Testis (tissue), 3 donors: ENCODE measurements around the gene BTD. TPM values are rescaled to one million over a fixed set of nuclear protein-coding genes. Genes with fewer than 3 reads are reported as not detected.

ENCODE experiments used
- DNase-seq: peaks from one replicate; pipeline ENCODE4 v3.0.0-alpha.2; 2019
- H3K27ac ChIP-seq, 2 donors: fragments of 200-600 bp; sonication (generic); one replicate each; pipeline ENCODE4 v1.5.1; 2019
- H3K27me3 ChIP-seq: fragments of 200-600 bp; sonication (generic); one replicate; pipeline ENCODE4 v1.5.1; 2019
- H3K36me3 ChIP-seq: fragments of 200-600 bp; sonication (generic); one replicate; pipeline ENCODE4 v1.5.1; 2017; ENCODE audit warnings: low read depth; ENCODE audit errors: missing control alignments
- H3K4me1 ChIP-seq: fragments of 200-600 bp; sonication (generic); one replicate; pipeline ENCODE4 v1.5.1; 2019
- H3K4me3 ChIP-seq, 2 donors: fragments of 200-600 bp; sonication (generic); one replicate each; pipeline ENCODE4 v1.5.1; 2017 to 2019
- H3K9me3 ChIP-seq: fragments of 200-600 bp; sonication (generic); one replicate; pipeline ENCODE4 v1.5.1; 2017
- POLR2A ChIP-seq: fragments of 450-650 bp; IDR thresholded peaks from one replicate; pipeline ENCODE4 v1.6.1; 2017; ENCODE audit warnings: antibody characterized with exemption, mild to moderate bottlenecking, moderate library complexity
- WGBS, 2 donors: methylation state at CpG; one replicate each; pipeline ENCODE4 v1.1.5; 2018; 5-methylcytosine and 5-hydroxymethylcytosine counted together
- intact Hi-C: fragments of 100-400 bp; cut with DNase I; formaldehyde crosslinking; loops from one replicate; pipeline ENCODE4 v1.15.1; 2023; ENCODE audit warnings: low total_unique reads
- polyA plus RNA-seq: library from polyadenylated mRNA; stranded (reverse); fragments of 350-450 nt; fragmentation: Illumina TruSeq; extraction: RNeasy Lipid Tissue Mini Kit (QIAGEN cat#74804); gene quantifications from one replicate; pipeline ENCODE4 v1.2.3, GENCODE V29; 2014; ENCODE audit warnings: low read depth, low replicate concordance; ENCODE audit not compliant: insufficient read depth
- total RNA-seq, 2 donors: library from RNA; depleted of rRNA; stranded (reverse); fragments of >200 nt; gene quantifications; one replicate each; pipeline ENCODE4 v1.2.3, GENCODE V29; 2016
- TF ChIP-seq, protein P1 (sequence below), 3 experiments: fragments of 450-650 bp in 2 of 3; fragments of 200-600 bp in 1 of 3; sonication (generic) in 1 of 3; IDR thresholded peaks; one replicate each; pipeline ENCODE4 v1.5.1; 2016 to 2019; ENCODE audit warnings: antibody characterized with exemption in 3 of 3, mild to moderate bottlenecking in 2 of 3, moderate library complexity in 1 of 3

BTD gene
- total and polyA plus RNA-seq, 3 donors from 2014 or later: 31.3 to 54.7 (median 44.7) TPM

DNA sequence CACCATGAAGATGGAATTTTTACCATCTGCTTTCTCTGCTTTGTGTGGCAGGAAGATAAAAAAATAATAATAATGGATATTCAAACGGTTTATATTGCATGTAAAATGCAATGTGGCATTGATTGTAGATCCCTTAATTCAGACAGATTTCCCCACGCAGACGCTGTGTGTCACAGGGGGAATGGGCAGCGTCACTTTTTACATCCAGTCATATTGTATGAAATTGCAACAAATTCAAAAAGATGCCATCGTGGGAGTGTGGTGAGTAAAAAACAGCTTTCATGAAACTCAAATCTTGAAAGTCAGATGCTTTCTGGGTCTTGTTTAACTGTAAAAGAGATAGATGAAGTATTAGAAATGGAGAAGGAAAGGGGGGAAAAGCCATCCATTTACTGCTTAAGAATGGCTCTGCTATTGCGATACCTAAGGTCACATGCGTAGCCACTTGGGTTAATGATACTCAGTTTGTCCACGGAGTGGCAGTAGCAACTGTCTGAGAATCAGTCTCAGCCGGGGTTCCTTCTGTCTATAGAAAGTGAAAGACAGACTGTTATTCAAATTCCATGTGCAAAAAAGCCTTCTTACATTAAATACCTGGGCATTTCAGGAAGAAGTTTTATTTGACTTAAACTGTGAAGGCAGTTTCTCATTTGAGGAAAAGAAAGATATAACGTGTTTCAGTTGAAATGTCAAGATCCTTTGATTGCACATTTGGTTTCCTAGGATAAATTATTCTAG lies 28.5 kb downstream of the BTD start:
- DNase-seq: peak; percentile 78
- Histone ChIP-seq H3K27me3 (no peaks in the 10 kb centered on the region), H3K4me3 (no peak overlapping the region), H3K36me3 (no peaks in the 10 kb centered on the region), H3K4me1 (peaks cover 41% of the 10 kb centered on the region), H3K9me3 (no peaks in the 10 kb centered on the region), H3K27ac (peak overlapping the region in 1 of 2 donors; percentile 82)
- intact Hi-C loops: loop anchor here (10.0 kb wide), 1 partner anchor 185 kb away; no protein-coding TSS in a partner anchor
- TF ChIP-seq, protein P1, sequence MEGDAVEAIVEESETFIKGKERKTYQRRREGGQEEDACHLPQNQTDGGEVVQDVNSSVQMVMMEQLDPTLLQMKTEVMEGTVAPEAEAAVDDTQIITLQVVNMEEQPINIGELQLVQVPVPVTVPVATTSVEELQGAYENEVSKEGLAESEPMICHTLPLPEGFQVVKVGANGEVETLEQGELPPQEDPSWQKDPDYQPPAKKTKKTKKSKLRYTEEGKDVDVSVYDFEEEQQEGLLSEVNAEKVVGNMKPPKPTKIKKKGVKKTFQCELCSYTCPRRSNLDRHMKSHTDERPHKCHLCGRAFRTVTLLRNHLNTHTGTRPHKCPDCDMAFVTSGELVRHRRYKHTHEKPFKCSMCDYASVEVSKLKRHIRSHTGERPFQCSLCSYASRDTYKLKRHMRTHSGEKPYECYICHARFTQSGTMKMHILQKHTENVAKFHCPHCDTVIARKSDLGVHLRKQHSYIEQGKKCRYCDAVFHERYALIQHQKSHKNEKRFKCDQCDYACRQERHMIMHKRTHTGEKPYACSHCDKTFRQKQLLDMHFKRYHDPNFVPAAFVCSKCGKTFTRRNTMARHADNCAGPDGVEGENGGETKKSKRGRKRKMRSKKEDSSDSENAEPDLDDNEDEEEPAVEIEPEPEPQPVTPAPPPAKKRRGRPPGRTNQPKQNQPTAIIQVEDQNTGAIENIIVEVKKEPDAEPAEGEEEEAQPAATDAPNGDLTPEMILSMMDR (IDR thresholded peaks at IDR 0.05): peak; percentile 63 to 81 (median 75)
- no peak for TF ChIP-seq POLR2A
- 47 to 51% methylated on average over 10 of the region's 10 CpGs for WGBS, 2 donors

DNA sequence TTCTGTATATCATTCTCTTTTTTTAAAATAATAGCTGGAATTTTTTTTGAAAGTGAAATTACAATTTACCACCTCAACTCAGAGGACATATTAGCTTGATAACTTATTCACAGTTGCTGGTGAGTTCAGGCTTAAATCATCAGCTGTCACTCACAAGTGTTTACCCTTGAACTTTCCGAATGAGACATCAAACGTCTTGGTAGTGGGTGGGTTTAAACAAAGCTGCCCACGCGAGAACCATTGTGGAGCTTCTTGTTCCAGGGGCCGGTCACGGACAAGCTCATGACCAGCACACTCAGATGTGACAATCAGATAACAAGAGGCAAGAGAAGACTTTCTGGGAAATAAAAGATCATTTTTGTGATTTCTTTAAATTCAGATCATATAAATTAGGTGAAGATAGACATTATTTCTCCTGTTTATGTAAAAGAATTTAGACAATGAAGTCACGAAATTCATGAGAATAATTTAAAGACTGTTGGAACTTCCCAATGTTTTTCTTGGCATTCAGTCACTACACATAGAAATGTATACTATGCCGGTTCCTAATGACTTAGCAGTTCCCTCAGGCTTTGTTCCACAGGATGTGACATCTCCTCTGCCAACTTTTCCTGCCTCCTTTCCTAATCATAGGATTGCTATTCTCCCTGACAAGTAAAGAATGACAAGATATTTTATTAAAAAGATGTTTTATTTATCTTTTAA lies 29.3 kb downstream of the BTD start:
- Histone ChIP-seq H3K9me3 (no peaks in the 10 kb centered on the region), H3K36me3 (no peaks in the 10 kb centered on the region), H3K27ac (peak overlapping the region; percentile 69 to 82), H3K27me3 (no peaks in the 10 kb centered on the region), H3K4me3 (no peak overlapping the region), H3K4me1 (peaks cover 49% of the 10 kb centered on the region)
- no peak for TF ChIP-seq POLR2A
- TF ChIP-seq, protein P1 (IDR thresholded peaks at IDR 0.05): no peak
- DNase-seq: no peak
- intact Hi-C loops: loop anchor here (10.0 kb wide), 1 partner anchor 184 kb away; no protein-coding TSS in a partner anchor
- WGBS, 2 donors: 34 to 40% methylated on average over 8 of the region's 8 CpGs

DNA sequence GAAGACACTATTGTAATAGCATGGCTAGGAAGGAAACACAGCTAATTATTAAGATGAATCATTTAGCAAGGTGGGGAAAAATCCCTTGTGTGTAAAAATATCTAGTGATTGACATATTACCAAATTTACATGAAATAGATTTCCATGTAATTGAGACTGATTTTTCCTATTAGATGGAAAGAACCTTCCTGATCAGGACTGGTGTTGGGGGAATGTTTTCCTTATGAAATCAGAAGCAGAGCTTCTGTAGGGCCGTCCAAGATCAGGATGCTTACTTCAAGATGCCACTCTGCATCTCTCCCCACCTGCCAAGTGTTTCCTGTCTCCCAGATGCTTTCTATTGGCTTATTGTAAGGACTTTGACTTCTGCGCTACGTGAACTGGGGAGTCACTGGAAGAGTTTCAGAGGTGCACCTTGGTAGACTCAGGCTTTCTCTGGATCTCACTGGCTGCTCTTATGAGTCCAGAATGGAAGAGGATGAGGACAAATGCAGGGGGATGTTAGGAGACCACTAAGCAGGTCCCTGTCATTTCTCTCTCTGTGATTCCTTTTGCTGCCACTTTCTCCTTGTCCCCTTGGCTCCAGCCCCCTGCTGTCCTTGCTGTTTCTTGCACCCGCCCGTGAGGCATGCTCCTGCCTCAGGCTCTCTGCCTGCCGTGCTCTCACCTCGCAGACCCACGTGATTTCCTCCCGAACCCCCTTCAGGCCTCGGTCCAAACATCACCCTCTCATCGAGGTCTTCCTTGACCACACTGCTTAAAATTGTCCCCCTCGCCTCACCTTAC lies 30.1 kb downstream of the BTD start:
- 88 to 90% methylated on average over 12 of the region's 12 CpGs for WGBS, 2 donors
- no peak for DNase-seq
- intact Hi-C loops: loop anchor here (10.0 kb wide), 1 partner anchor 183 kb away; no protein-coding TSS in a partner anchor
- Histone ChIP-seq H3K36me3 (no peaks in the 10 kb centered on the region), H3K9me3 (no peaks in the 10 kb centered on the region), H3K4me1 (peaks cover 49% of the 10 kb centered on the region), H3K27ac (peak overlapping the region; percentile 69 to 82), H3K4me3 (no peak overlapping the region), H3K27me3 (no peaks in the 10 kb centered on the region)
- TF ChIP-seq, protein P1 (IDR thresholded peaks at IDR 0.05): no peak
- no peak for TF ChIP-seq POLR2A

DNA sequence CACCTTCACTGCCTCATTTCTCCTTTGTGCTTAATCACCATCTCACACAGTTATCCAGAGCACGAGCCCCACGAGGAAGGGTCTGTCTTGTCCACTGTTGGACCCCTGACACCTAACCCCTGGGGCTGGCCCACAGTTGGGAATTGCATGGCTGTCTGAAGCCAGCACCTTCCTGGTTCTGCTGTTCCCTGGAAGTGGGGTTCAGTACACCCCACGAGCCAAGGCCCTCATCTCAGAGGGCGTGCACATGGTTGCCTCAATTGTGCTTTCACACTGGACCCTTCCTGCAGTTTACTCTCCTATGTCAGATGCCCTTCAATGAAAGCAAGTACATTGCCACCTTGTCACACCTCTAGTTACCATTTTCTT lies 30.7 kb downstream of the BTD start:
- no peak for DNase-seq
- Histone ChIP-seq H3K27me3 (no peaks in the 10 kb centered on the region), H3K27ac (peak overlapping the region; percentile 69 to 82), H3K4me1 (peaks cover 49% of the 10 kb centered on the region), H3K4me3 (no peak overlapping the region), H3K9me3 (no peaks in the 10 kb centered on the region), H3K36me3 (no peaks in the 10 kb centered on the region)
- no peak for TF ChIP-seq POLR2A
- TF ChIP-seq, protein P1 (IDR thresholded peaks at IDR 0.05): no peak
- intact Hi-C loops: loop anchor here (10.0 kb wide), 1 partner anchor 183 kb away; no protein-coding TSS in a partner anchor
- WGBS, 2 donors: 93% methylated on average over 2 to 4 of the region's 4 CpGs
